Stromal cell of bone marrow (primary cell): ENCODE data around the gene FBXW2.

Experiments
- DNase-seq: peaks from one replicate; pipeline ENCODE4 v3.0.0-alpha.2; 2012; ENCODE audit warnings: low read depth

Gene FBXW2

DNA sequence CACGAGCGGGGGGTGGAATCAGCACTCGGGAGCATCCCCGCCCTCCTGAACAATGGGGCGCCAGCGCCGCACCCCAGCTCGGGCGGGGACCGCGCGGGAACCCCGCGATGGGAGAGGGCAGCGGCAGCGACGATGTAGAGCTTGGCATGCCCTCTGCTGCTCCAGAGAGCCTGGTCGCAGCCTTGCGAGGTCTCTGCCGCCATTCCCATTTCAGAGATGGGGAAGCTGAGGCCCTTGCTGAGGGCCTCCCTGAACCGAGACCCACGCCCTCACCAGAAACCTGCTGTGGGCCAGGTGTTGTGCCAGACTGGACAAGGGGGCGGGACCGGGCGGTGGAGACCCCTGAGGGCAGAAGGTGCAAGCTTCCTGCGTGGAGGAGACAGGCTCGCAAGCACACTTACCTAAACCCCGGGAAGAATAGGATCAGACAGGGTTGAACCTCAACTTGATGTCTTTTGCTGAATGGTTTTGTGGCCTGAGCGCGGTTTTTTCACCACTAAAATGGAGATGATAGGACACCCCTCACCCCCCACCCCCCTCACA, 78.3 kb downstream of the FBXW2 start:
- no peak for DNase-seq

DNA sequence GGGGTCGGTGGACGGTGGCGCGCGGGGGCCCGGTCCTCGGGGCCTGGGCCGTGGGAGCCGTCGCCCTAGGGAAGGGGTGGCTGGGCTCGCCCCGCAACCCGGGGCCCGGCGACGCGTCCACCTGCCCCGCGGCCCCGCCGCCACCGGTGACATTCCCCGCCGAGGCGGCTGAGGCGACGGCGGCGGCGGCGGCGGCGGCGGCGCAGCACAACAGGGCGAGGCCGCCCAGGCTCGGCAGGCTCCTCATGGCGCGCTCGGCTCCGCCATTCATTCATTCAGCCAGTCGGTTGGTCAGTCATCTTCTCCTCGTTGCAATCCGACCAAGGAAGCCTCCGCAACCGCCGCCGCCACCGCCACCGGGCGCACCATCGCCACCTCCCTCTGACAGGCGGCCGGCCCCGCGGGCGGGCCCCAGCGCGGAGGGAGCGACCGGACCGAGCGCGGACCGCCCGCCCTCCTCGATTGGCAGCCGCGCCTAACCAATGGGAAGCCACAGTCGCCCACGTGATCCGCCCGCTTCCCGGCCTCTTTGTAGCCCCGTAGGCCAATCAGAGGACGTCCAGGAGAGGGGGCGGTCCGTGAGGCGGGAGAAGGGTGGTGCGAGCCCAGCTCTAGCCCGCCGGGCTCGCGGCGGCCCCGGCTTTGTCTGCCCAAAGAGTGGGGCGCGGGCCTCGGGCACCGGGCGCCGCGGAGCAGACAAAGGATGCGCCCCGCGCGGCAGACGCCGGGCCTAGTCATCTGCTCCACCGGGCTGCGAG, 78.9 kb downstream of the FBXW2 start, which contains the start of gene MEGF9:
Gene MEGF9 (minus strand): TSS at position 383 of the 758 bp plus-strand sequence. CDS start 112 bp downstream, at position 271.
- DNase-seq: peak; percentile 98

DNA sequence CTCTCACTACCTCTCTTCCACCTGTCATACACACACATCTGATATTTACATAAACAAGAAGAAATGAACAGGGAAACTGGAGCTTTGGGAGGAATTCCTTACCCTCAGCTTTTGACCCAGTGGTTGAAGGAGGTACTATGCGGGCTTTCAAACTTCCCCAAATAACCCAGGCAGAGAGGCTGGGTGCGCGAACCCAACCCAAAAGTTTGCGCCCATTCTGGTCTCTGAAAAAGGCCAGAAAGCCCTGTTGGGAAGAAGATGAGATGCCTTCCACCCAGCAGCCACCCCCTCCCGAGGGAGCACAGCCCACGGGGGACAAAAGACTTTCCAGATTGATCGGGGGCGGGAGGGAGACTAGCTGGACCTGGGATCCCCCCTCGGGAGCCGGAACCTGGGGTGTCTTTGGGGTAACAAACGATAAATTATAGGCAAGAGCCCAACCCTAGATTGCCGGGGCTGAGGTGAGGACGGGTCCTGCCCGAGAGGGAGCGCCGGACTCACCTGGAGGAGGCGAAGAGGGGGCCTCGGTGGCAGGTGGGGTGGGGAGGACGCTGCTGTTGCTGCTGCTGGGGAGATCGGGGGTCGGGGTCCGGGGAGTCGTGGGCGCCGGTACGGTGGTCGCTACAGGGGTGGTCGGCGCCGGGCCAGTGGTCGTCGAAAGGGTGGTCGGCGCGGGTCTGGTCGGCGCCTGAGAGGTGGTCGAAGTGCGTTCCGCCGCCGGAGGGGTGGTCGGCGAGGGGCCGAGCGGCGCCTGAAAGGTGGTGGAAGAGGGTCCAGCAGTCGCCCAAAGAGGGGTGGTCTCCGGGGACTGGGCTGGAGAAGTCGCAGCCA, 79.7 kb downstream of the FBXW2 start:
- no peak for DNase-seq

DNA sequence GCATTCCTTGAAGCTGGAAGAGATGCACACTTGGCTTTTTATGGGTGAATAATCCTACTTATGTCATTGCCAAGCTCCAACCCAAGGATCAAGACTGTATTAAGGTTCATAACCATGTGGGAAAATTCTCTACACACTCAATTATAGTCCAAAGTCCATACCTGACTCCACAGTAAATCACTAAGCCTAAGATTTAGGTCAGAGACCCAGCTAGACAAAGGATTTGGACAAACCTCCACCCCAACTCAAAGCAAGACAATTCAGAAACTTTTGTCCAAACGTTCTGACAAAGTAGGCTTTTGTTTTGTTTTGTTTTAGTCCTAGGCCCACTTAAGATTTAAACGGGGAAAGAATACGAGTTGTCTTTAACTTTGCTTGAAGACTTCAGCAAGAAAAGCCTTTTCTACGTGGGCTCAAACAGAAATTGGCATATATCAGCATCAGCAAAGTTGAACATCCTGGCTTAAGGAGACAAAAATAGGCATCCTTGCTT, 80.6 kb downstream of the FBXW2 start:
- DNase-seq: no peak

DNA sequence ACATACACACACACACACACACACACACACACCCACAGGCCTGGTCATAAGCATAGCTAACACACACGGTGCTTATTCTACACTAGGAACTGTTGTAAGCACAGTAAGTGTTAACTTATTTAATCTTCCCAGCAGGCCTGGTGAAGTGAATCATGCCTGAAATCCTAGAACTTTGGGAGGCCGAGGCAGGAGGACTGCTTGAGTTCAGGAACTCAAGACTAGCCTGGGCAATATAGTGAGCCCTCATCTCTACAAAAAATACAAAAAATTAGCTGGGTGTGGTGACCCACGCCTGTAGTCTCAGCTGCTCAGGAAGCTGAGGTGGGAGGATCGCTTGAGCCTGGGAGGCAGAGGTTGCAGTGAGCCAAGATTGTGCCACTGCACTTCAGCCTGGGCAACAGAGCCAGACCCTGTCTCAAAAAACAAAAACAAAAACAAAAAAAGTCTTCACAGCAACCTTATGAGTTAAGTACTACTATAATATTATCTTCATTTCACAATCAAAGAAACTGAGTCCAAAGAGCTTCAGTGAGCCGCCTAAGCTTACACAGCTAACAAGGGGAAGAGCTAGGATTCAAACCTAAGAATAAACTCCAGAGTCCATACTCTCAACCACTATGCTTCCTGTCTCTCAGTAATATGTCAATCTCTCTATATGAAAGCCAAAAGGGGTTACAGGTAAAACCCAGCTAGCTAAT, 81.2 kb downstream of the FBXW2 start:
- DNase-seq: no peak

DNA sequence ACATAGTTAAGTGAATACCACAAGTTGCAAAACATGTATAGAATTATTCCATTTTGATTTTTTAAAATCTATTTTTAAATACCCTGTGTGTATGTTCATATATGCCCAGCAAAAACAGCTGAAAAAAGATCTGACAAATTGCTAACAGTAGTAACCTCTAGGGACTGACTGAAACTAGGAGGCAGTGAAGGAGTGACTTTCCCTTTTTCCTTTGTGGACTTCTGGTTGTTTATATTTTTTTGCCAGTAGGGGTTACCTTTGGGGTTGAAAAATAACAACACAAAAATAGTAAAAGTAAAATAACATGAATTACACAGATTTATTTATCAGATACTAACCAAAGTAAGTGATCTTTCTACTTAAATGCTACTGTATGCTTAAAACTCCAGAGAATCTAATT, 81.9 kb downstream of the FBXW2 start:
- DNase-seq: no peak

DNA sequence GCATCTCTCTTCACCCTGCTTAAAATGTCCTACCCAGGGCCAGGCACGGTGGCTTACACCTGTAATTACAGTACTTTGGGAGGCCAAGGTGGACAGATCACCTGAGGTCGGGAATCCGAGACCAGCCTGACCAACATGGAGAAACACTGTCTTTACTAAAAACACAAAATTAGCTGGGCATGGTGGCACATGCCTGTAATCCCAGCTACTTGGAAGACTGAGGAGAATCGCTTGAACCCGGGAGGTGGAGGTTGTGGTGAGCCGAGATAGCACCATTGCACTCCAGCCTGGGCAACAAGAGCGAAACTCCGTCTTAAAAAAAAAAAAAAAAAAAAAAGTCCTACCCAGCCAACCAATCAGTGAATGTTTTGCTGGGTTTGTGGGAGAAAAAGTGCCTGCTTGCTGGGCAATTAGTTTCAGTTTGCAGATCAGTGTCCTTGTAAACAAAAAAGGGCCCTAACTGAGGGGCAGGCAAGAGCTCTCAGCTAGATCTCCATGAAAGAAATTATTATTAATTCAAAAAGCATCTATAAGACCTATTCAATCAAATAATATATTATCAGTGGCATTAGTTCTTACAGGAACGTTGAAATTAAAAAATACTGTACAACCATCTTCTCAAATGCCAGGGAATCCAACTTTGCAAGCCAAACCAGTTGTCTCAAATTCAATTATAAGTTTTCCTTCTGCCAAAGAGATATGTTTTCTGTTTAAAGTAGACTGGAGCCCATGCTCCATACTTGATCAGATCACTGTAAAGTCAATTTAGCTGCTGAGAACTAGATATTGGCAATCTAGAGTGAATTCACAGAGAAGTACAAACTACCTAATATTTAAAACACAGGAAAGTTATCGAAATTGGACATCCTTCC, 82.9 kb downstream of the FBXW2 start:
- DNase-seq: no peak

DNA sequence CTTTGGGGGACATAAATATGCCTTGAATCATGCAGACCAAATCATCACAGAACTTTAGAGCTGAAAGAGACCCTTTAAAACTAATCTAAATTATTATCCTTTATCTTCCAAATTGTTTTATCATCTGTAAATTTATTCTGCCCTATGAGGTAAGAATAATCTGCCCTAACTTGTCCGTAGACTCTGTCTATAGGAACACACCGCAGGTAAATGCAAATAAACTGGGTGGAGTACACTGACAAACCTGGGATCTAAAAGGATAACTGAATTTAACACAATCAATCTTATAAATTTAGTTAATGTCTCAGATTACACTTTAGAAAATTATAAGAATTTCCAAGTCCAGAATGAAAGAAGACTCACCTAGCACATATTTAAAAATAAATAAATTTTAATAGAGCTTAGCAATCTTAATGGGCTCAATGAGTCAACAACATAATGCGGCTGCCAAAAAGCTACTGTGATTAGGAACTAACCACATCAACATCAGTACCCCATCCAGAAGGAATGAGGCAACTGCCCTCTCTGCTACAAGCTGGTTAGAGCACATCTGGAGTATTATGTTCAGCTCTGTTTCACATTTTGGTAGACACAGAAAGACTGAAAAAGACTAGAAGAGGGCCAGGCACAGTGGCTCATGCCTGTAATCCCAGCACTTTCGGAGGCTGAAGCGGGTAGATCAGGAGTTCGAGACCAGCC, 84.5 kb downstream of the FBXW2 start:
- DNase-seq: no peak

DNA sequence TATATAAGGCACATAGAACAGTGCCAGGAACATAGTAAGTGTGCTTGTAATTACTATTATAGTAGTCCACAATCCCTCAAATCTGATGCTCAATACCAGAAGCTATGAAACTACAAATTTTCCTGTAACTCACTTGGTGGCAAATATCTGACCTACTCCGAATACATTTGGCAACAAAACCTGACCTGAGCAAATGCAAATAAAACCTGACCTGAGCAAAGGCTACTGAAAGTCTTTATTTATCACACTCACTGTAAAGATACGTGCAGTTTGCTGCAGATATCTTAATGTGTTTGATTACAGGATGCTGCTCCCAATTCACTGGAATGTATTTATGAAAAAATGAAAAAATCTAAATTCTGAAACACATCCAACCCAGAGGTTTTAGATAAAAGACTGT, 86.0 kb downstream of the FBXW2 start:
- no peak for DNase-seq
